GM20431 (cell line): ENCODE measurements around the gene TSC22D1.
"Not testable (repeated sequence)": the region's sequence is repeated elsewhere in the genome, so short reads cannot be mapped to it uniquely, and the experiment has no call there.

Source experiments
- in situ Hi-C: fragments of 300-500 bp; cut with MseI, MboI; formaldehyde crosslinking; loops from one replicate; pipeline ENCODE4 v1.15.0; 2020; ENCODE audit warnings: low sequenced_read_pairs; ENCODE audit not compliant: unreplicated experiment

Gene TSC22D1

DNA sequence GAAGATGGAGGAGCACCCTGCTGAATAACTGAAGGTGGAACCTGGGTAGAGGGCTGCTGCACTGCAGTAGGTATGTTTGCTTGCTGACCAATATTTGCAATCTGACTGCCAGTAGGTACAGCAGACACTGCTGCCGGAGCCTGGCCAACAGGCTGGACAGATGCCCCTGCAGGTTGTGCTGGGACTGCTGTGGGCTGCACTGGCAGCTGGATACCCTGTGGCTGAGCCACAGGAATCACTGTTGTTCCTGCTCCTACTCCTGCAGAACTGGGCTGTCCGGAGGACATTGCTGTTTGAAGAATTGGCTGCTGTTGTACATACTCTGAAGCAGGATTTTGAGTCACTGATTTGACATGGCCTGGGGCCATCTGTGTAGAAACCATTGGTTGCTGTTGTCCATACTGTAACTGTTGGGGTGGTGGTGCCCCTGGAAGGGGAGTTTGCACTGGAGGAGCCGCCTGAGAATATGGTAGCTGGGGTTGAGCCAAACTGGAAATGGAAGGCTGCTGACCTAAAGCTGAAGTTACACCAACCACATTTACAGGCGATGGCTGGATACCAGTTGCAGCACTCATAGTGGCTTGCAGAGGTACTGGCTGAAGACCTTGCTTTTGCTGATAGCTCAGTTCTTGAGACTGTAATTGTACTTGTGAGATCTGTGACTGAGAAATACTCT lies 2.2 kb downstream of the TSC22D1 start:
- in situ Hi-C loops = no loop called here

DNA sequence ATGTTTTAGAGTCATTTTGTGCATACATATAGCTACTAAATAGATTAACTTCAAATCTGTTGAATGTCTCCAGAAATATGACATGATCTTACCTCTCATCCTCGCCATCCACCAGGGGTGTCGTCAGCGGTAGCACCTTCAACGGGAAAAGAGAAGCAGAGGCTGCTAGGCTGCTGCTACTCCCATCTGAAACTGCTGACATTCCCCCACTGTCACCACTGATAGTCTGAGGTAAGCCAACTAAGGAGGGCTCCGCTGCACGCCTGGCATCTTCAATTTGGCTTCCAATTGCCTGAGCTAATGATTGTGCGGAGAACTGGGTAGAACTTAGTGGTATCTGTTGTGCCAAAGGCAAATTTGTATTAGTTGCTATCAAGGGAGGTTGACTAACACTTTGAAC lies 3.1 kb downstream of the TSC22D1 start:
- in situ Hi-C loops = no loop called here

DNA sequence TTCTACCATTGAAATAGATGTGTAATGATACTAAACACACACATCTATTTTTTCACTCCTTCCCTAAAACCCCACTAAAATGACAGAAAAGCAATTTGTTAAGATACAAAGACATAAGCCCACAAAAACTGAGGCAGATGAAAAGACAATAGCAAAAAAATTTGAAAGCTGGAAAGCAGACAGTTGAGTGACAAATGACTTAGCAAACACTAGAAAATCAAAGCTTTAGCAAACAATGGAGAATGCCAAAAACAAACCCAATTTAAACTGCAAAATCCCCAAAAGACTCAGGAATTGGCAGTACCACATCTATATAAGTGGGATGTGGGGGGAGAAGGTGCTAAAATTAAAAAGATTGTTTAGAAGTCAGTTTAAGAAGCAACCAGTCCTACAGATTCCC lies 9.5 kb downstream of the TSC22D1 start:
- in situ Hi-C loops = no loop called here

- in situ Hi-C loops = no loop called here
These were observed 10.2 kb downstream of the TSC22D1 start for GRCh38 chr13:44565881-44566280.

DNA sequence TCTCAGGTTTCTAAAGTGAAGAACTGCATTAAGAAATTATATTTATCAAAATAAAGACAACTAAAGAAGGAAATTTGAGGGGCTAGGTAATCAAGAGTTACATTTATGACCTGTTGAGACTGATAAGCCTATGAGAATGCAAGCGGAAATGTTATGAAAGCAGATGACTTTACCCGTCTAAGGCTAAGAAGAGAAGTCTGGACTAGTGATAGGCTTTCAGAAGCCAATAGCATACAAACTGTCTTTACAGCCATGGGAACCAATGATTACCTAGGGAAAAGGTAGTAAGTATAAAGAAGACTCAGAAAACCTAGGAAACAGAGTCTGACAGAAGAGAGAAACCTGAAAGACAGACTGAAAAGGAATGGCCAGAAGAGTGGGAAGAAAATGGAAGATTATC lies 11.2 kb downstream of the TSC22D1 start:
- in situ Hi-C loops = no loop called here

GRCh38 chr13:44562853-44563252 lies 13.3 kb downstream of the TSC22D1 start:
- in situ Hi-C loops = not testable (repeated sequence)

DNA sequence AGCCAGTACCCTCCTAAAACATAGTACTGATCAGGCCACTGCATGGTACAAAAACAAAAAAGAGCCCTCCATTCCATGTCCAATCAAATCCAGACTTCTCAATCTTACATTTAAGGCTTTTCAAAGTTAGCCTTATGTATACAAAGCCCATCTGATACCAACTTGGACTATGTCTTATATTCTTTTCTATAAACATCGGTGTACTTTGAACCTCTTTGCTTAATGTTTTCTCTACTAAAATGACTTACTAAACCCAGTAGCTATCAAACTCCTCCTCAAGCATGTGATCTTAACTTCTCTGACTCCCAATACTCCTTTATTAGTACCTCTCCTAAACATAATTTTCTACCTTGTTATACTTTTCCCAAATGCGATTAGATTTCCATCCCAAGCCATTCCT lies 14.8 kb downstream of the TSC22D1 start:
- in situ Hi-C loops = no loop called here

GRCh38 chr13:44557986-44558385 lies 18.1 kb downstream of the TSC22D1 start:
- in situ Hi-C loops = no loop called here

DNA sequence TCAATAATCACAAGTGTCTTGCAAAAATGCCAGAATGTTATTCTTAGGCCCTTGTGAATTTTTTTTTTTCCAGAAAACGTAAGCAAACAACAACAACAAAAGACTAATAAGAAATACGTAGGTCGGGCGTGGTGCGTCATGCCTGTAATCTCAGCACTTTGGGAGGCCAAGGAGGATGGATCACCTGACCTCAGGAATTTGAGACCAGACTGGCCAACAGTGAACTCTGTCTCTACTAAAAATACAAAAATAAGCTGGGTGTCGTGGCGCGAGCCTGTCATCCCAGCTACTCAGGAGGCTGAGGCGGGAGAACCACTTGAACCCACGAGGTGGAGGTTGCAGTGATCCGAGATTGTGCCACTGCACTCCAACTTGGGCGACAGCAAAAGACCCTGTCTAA lies 20.9 kb downstream of the TSC22D1 start:
- in situ Hi-C loops = no loop called here

DNA sequence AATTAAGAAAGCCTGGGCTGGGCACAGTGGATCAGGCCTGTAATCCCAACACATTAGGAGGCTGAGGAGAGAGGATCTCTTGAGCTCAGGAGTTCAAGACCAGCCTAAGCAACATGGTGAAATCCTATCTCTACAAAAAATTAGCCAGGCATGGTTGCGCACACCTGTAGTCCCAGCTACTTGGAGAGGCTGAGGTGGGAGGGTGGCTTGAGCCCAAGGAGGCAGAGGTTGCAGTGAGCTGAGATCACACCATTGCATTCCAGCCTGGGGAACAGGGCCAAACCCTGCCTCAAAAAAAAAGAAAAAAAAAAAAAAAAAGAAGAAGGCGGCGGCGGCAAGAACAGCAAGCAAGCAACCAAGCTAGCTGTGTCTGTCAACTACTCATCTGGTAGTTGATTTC lies 26.7 kb downstream of the TSC22D1 start:
- in situ Hi-C loops = no loop called here

DNA sequence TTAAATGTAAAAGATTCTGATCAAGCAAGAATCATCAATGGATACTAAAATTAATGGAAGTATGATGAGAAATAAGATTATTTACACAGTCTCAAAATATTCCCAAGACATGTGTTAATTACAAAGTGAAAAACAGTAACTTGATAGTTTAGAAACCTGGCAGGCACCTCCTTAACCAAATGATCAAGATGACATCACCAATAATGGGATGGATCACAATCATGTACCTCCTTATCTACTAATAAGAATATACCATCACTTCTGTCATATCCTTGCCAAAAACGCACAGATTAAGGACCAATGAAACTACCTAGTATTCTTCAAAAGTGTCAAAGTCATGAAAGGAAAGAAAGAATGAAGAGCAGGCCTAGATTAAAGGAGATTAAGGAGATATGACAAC lies 30.0 kb downstream of the TSC22D1 start:
- in situ Hi-C loops = no loop called here

DNA sequence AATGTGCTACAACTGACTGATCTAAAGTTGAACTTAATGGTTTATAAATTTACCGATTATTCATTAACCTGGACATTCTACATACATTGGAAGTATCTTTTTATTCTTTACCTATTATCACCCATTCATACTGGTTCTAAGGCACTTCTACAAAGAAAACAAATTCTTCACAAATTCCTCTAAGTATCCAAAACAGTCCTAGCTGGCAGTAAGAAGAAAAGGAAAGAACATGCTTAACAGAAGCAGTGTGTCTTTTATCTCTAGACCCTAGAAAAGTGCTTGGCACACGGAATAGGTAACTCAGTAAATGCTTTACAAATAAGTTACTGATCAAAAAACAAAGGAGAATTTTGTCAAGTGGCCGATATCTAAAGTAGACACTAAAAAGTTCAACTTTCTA lies 32.8 kb downstream of the TSC22D1 start:
- in situ Hi-C loops = no loop called here

GRCh38 chr13:44542361-44542760 lies 33.8 kb downstream of the TSC22D1 start:
- in situ Hi-C loops = no loop called here

- in situ Hi-C loops = no loop called here
These were observed 34.5 kb downstream of the TSC22D1 start for GRCh38 chr13:44541601-44542000.

GRCh38 chr13:44540761-44541434 lies 35.2 kb downstream of the TSC22D1 start:
- in situ Hi-C loops = no loop called here

- in situ Hi-C loops = no loop called here
These were observed 38.9 kb downstream of the TSC22D1 start for GRCh38 chr13:44537248-44537647.

DNA sequence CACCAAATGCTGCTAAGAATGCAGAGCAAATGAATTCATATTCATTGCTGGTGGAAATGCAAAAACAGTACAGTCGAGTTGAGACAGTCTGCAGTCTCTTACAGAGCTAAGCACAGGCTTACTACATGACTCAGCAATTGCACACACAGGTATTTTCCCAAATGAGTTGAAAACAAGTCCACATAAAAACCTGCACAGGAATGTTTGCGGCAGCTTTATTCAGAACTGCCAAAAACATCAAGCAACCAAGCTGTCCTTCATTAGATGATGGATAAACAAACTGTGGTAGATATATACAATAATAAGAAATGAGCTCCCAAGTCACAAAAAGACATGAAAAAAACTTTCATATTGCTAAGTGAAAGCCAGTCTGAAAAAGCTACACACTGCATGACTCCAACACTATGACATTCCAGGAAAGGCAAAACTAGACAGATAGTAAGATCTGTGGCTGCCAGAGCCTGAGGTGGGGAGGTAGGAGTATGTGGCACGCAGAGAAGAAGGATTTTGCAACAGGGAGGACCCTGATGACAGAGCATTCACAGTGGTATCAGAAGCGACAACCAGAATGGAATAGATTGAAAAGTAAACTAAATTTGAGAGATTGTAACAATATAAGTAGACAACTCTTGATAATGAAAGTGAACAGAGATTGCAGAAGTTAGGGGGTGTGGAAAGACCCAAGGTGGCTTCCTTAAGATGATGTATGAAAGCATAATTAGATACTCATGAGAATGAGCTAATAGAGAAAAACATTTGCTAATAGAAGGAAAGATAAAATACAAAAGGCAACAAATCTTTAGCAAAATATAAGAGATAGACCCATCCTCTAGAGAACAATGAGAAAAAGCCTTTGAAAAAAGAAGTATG lies 52.7 kb downstream of the TSC22D1 start:
- in situ Hi-C loops = no loop called here

DNA sequence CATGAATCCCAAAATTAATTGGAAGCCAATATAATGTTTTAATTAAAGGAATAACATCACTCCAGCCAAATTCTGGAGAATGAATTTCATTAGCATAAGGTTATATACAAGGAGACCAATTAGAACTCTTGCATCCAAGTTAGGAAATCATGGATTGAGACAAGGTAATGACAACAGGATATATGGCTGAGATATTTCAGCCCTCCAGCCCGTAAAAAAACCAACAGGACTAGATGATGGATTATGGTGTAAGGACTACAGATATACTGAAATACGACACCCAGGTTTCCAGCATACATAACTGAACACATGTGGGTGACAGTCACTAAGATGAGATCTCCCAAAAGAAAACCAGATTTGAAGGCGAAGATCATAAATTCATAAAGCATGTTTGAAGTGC lies 56.5 kb downstream of the TSC22D1 start:
- in situ Hi-C loops = no loop called here

DNA sequence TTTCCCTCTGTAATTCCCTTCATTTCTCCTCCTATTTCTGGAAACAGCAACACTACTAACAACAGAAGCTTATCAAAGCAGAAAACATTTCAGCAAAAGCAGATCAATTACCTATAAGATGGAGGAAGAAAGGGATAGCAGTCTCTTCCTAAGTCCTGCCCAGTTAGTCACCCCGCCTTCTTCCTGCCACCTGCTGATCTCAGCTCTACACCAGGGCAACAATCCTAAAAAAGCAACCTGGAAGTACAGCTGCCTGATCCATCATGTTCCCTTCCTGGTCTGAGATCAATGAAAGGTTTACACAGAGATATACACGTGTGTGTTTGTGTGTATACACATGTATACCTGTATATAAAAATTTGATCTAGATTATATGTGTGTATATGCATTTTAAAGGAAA lies 59.4 kb downstream of the TSC22D1 start:
- in situ Hi-C loops = no loop called here

GRCh38 chr13:44514278-44514677 lies 61.9 kb downstream of the TSC22D1 start:
- in situ Hi-C loops = no loop called here

DNA sequence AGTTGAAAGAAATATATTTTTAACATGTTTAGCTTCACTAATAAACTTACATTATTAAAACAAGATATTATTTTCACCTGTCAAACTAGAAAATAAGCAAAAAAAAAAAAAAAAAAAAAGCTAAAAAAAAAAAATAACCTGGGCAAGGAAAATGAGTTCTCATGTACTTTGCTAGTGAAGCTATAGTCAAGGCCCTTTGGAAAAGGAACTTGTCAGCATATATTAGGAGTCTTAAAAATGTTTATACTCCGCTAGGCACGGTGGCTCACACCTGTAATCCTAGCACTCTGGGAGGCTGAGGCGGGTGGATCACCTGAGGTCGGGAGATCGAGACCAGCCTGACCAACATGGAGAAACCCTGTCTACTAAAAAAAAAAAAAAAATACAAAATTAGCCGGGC lies 66.3 kb downstream of the TSC22D1 start:
- in situ Hi-C loops = not testable (repeated sequence)
